HG03457 (cell line): ENCODE measurements around the gene RPGRIP1L.
"Not testable (repeated sequence)": the region's sequence is repeated elsewhere in the genome, so short reads cannot be mapped to it uniquely, and the experiment has no call there.

ENCODE experiments used
- ATAC-seq: cut with Tn5 transposase; IDR thresholded peaks from one replicate; pipeline ENCODE4 v1.9.1; 2021; ENCODE audit warnings: moderate number of reproducible peaks; ENCODE audit not compliant: unreplicated experiment

RPGRIP1L gene

DNA sequence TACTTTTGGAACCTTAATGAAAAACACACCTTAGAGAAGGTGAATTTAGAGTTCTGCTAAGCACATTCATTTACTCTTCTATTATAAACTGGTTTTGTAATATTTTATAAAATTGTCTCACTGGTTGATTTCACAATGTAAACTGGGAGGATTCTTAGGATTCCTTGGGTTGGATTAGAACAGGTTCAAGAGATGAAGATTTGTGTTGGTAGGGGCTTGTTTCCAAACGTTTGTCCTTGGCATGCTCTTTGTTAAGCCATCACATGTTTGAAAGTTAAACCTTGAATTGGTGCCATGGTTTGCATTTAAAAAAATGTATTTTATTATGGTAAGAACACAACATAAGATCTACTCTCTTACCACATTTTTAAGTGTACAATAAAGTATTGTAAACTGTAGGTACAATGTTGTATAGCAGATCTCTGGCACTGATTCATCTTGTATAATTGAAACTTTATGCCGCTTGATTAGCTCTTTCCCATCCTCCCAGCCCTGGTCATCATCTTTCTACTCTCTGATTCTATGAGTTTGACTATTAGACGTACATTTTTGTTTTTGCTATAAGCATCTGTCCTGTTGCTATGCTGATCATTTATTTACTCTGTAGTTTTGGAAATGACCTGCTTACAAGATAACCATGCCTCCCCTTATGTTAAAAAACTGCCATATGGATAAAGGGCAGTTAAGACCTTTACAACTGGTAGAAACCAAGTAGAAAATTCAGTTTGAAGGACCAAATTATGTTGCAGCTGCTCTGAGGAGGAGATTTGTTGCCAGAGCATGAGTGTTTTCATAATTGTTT, 9.9 kb upstream of the RPGRIP1L start:
- no peak for ATAC-seq

GRCh38 chr16:53712065-53712464, 8.4 kb upstream of the RPGRIP1L start:
- ATAC-seq, result no peak

- no peak for ATAC-seq
These were observed 7.7 kb upstream of the RPGRIP1L start for GRCh38 chr16:53711390-53711789.

DNA sequence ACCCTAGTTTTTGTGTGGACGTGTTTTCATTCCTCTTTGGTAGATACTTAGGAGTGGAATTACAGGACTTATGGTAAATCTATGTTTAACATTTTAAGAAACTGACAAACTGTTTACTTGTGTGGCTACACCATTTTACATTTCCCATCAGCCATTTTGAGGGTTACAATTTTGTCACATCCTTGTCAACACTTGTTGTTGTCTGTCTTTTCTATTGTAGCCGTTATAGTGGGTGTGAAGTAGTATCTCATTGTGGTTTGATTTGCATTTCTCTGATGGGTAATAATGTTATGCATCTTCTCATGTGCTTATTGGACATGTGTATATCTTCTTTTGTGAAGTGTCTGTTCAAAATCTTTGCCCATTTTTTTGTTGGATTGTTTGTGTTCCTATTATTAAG, 4.8 kb upstream of the RPGRIP1L start:
- no peak for ATAC-seq

- no peak for ATAC-seq
These were observed 4.0 kb upstream of the RPGRIP1L start for GRCh38 chr16:53707671-53708070.

DNA sequence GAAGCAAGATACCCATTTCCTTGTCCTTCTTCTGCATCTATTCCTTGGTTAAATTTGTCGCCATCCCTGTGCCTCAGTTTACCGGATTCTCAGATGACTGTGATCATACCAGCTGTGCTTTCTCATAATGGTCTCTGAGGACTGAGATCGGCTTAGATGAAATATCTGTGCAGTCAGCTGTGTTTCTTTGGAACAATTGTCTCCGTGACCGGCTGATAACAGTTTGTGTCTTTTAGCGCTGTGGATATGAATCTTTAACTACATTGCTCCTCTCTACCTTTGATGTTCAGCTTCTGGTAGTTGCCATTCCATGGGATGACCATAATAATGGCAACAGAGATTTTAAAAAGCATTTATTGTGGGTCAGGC, 770 bp upstream of the RPGRIP1L start:
- ATAC-seq, result no peak

GRCh38 chr16:53698271-53698670, 5.4 kb downstream of the RPGRIP1L start:
- not testable (repeated sequence) for ATAC-seq

DNA sequence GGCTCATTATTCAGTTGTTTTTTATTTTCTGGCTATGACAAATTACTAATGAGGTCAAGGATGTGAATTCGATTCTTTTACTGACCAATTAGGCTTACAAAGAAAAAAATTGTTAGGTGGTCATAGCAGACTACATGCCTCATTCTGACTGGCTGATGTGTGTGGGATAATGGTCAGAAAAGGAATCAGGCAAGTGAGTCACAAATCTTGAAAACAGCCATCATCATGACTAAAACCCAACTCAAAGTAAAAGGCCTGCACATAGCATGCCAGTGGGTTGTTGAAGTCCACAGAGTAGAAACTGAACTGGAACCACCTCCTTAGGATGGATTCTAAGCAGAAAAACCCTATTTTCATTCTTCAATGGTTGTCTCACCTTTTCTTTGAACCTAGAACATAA, 8.6 kb downstream of the RPGRIP1L start:
- ATAC-seq, result no peak

DNA sequence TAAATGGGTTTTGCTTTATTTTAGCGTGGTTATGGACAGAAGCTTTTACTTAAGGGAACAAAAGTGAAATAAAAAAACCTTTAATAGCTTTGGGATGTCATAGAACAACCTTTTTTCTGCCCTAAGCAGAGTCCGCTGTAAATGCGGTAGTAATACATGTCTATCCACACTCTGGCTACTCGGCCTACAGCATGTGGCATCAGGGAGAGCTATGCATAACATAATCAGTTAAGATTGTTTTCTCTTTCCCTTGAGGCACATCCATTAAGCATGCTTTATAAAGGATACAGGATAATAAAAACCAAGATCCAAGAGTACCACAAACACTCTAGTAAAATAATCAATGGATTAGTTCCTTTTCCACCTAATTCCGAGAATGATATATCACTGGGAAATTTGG, 10.3 kb downstream of the RPGRIP1L start:
- no peak for ATAC-seq

GRCh38 chr16:53692146-53692545, 11.5 kb downstream of the RPGRIP1L start:
- ATAC-seq, result no peak

DNA sequence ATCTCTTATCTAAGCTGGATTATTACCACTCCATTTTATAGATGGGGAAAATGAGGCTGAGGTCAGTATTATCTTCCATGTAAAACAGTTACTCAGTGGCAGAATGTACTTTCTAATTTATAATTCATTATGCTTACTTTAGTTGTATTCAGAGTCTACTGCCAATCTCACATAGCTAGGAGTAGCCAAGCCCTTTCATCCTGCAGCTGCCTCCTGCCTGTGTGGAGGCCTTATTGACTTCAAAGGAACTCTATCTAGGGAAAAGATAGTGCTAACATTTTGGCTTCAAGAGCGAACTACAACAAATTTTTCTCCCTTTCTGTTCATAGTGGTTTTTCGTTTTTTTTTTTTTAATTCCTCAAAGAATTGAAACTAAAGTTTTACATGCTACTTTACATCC, 12.9 kb downstream of the RPGRIP1L start:
- ATAC-seq, result no peak

GRCh38 chr16:53689636-53690035, 14.0 kb downstream of the RPGRIP1L start:
- ATAC-seq, result no peak

- no peak for ATAC-seq
These were observed 16.9 kb downstream of the RPGRIP1L start for GRCh38 chr16:53686710-53687109.

- not testable (repeated sequence) for ATAC-seq
These were observed 18.3 kb downstream of the RPGRIP1L start for GRCh38 chr16:53685334-53685733.

DNA sequence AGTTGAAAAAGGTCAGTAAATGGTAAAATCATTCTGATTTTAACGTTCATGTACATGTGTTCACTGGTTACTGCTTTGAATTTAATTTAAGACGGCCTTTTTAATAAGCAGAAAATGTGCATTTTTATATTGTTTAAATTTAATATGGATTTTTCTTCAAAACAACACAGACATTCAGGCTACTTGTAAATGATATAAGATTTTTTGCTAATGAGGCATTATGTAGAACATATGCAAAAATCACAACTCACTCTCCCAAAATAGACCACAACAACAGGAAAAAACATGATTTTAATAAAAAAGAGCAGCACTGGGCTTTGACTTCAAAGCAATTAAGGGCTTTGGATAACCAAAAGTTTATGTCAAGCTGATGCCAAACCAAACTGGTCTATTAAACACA, 22.3 kb downstream of the RPGRIP1L start:
- ATAC-seq, result no peak

DNA sequence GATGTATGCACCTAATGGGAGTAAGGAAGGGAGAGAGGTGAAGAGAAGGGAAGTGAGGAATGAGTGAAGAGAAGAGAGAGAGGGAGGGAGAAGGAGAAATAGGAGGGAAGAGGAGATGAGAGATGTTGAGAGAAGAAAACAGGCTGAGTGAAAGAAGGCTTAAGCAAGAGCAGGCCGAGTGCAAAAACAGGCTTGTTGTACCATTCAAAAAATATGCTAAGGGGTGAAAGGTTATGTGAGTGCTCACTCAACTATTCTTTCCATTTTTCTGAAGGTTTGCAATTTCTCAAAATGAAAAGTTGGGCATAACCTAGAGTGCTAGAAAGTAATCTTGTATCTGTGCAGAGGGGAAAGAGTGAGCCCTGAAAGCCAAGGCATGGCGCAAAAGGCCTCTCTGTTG, 22.9 kb downstream of the RPGRIP1L start:
- no peak for ATAC-seq

DNA sequence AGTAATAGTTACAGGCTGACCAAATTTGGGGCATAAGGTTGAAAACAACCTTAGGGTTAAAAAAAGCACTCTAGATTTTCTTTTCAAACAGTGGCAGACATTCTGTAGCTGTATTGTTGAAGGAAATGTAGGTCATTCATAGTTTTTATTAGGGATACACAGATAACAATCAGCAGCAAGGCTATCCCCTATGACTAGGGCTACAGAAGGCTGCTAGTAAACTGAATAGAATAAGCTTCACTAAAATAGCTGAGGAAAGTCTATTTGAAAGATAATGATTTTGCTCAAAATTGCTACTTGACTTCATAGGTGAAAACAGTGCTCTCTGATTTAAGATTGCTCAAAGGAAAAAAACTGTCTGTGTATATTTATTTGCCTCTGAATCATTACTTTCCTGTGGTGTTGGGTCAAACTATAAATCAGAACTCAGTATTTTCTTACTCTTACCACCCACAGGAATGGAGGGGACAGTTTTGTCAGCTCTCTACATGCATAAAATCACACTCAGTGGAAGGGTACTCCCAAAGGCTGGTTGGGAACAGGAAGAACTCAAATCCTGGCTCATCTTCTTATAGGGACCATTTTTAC, 24.8 kb downstream of the RPGRIP1L start:
- no peak for ATAC-seq

DNA sequence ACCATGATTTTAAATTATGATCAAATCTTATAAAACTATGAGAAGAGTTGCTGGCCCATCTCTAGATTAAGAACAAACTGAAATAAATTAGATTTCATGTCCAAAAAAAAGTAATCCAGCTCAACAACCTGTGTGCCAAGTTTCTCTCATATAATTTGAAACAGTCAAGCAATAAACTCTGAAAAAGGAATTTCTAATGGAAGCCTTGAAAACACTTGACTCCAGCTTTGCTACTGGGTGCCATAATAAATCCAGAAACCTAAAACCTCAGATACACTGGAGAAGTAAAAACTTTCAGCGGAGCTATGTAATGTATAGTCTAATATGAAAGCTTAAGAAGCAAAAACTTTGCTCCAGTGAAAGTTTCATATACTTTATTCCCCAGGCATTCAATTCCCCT, 25.5 kb downstream of the RPGRIP1L start:
- ATAC-seq, result no peak

DNA sequence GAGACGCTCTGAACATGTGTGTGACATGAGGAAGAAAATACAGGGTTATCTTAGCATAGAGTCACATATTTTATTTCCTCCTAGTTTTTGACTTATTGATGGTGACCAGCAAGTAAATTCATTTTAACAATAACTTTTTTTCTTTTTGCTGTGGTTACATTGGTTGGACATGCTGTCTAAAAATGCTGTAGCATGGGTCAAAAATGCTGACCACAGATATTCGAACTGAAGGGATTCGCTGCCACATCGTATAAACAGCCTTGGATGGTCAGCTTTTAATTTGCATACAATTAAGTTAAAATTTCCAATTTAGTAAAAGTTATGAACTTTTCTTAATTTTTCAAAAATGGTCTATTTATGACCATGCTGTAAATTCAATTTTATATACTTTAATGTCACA, 30.5 kb downstream of the RPGRIP1L start:
- ATAC-seq, result no peak

DNA sequence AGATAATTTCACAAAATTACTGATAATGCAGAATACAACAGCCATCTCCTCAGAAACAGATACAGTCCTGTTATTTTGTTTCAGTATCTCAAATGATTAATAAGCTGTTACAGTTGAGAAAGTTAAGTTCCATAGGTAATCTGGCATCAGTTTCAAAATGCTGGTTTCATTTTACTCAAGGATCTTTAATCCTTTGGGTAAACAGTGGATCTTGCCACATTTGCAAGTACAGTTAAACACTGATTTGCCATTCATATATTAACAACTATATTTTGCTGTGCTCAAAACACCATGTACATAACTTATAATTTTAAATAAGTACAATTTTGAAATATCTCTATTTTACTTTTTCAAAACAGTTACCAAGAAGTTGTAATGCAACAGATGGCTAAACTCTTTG, 31.2 kb downstream of the RPGRIP1L start:
- ATAC-seq, result no peak

DNA sequence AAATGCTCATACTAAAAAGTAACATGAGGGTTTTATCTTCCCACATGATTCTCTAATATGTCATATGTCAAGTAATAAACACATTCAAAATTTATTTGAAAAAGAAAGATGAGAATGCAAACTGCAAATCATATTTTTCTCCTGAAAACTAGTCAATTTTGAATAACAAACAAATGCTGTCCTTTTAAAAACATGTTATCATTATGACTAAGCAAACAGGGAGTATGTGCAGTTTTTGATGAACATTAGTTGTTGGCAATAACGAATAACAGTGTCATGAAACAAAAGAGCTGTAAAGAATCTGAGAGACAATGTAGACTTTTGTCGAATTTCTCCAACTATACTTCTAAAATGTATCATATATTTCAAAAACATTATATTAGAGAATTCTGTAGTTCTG, 34.8 kb downstream of the RPGRIP1L start:
- no peak for ATAC-seq

DNA sequence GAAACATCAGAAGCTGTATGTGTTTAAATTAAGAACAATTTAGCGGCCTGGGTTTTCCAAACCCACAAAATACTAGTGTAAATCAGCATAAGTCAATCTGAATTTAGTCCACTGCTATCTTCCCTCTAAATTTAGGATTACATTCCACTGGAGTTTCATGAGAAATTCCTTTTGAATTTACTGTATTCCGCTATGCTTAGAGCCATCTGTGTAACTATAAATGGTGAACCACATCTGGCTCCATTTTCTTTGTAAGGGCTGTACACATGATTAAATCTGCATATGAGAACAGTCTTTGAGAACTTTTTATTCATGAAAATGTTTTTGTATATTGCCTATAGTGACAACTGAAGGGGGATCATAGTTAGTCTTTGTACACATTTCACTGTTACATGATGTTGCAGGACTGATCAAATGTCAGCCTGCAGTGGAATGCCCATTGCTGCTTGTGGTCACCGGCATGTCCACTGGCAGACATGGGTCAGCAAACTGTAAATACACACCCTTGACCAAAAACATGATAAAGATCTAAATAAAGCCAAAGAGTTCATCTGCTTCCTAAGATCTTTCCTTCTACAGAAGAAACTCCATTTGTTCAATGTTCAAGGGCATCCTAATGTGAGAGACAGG, 36.8 kb downstream of the RPGRIP1L start:
- no peak for ATAC-seq
